Gastroesophageal sphincter (tissue), 3 donors: ENCODE measurements around the gene SNRNP40.

ENCODE experiments used
- EP300 ChIP-seq: sonication (generic); formaldehyde crosslinking; IDR thresholded peaks from one replicate; pipeline ENCODE4 v1.6.1; 2017; ENCODE audit warnings: antibody characterized with exemption, mild to moderate bottlenecking
- POLR2A ChIP-seq, 2 donors: fragments of 450-650 bp; IDR thresholded peaks; one replicate each; pipeline ENCODE4 v1.6.1; 2017; ENCODE audit warnings: antibody characterized with exemption in 2 of 2, mild to moderate bottlenecking in 2 of 2, moderate library complexity in 1 of 2
- POLR2AphosphoS5 ChIP-seq: sonication (generic); formaldehyde crosslinking; IDR thresholded peaks from one replicate; pipeline ENCODE4 v1.6.1; 2017; ENCODE audit warnings: antibody characterized with exemption
- TF ChIP-seq, protein P1 (sequence below), 4 experiments: fragments of 200-600 bp in 2 of 4; fragments of 450-650 bp in 2 of 4; sonication (generic) in 1 of 4; IDR thresholded peaks; one replicate each; pipeline ENCODE4 v1.5.1; 2017 to 2019; ENCODE audit warnings: antibody characterized with exemption in 4 of 4, mild to moderate bottlenecking in 2 of 4, moderate library complexity in 2 of 4

DNA sequence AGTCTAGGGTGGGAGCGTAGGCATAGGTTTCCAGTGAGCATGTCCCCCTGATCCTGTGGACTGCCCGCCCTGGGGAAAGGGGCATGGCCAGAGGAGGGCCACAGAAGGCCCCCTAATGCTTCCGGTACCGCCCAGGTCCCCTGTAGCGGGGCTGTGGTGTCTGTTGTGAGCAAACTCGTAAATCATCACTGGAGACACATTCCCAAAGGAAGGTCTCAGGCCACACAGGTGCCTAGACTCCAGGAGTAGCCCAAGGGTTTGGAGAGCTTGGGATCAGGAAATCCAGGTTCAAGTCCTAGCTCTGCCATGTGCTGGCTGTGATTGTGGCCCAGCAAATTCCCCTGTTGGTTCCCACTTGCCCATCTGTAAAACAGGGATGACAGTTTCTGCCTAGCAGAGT is 77.1 kb downstream of the SNRNP40 start:
- TF ChIP-seq, protein P1, sequence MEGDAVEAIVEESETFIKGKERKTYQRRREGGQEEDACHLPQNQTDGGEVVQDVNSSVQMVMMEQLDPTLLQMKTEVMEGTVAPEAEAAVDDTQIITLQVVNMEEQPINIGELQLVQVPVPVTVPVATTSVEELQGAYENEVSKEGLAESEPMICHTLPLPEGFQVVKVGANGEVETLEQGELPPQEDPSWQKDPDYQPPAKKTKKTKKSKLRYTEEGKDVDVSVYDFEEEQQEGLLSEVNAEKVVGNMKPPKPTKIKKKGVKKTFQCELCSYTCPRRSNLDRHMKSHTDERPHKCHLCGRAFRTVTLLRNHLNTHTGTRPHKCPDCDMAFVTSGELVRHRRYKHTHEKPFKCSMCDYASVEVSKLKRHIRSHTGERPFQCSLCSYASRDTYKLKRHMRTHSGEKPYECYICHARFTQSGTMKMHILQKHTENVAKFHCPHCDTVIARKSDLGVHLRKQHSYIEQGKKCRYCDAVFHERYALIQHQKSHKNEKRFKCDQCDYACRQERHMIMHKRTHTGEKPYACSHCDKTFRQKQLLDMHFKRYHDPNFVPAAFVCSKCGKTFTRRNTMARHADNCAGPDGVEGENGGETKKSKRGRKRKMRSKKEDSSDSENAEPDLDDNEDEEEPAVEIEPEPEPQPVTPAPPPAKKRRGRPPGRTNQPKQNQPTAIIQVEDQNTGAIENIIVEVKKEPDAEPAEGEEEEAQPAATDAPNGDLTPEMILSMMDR (IDR thresholded peaks at IDR 0.05), result no peak
- TF ChIP-seq EP300, result no peak
- TF ChIP-seq POLR2A (IDR thresholded peaks at IDR 0.05), result no peak
- no peak for TF ChIP-seq POLR2AphosphoS5
